Central memory CD8-positive, alpha-beta T cell (primary cell): ENCODE results near the gene SLC46A3.

Experiments used
- ATAC-seq: fragments of 150-1000 bp; cut with Tn5 transposase; replicated peaks from 2 replicates; pipeline ENCODE4 v1.10.0; 2022; ENCODE audit warnings: mild to moderate bottlenecking, moderate FRiP score, moderate number of reproducible peaks; ENCODE audit not compliant: poor library complexity, severe bottlenecking; ENCODE audit errors: extremely low read depth
- DNase-seq, 2 donors: peaks; one replicate each; pipeline ENCODE4 v3.0.0; 2021; ENCODE audit warnings: low spot score in 2 of 2
- H3K27ac Mint-ChIP-seq: one replicate; pipeline ENCODE4 v1.8.0; 2022; ENCODE audit warnings: low read depth, mild to moderate bottlenecking, moderate library complexity, mixed read lengths
- H3K27me3 Mint-ChIP-seq: one replicate; pipeline ENCODE4 v1.8.0; 2022; ENCODE audit warnings: mixed read lengths
- H3K36me3 Mint-ChIP-seq: one replicate; pipeline ENCODE4 v1.8.0; 2022; ENCODE audit warnings: mild to moderate bottlenecking, moderate library complexity, mixed read lengths; ENCODE audit not compliant: insufficient read depth
- H3K4me1 Mint-ChIP-seq: one replicate; pipeline ENCODE4 v1.8.0; 2022; ENCODE audit warnings: mixed read lengths
- H3K4me3 Mint-ChIP-seq: one replicate; pipeline ENCODE4 v1.8.0; 2022; ENCODE audit warnings: mild to moderate bottlenecking, moderate library complexity, mixed read lengths
- H3K9me3 Mint-ChIP-seq: one replicate; pipeline ENCODE4 v1.8.0; 2022; ENCODE audit warnings: mixed read lengths

The SLC46A3 gene

DNA sequence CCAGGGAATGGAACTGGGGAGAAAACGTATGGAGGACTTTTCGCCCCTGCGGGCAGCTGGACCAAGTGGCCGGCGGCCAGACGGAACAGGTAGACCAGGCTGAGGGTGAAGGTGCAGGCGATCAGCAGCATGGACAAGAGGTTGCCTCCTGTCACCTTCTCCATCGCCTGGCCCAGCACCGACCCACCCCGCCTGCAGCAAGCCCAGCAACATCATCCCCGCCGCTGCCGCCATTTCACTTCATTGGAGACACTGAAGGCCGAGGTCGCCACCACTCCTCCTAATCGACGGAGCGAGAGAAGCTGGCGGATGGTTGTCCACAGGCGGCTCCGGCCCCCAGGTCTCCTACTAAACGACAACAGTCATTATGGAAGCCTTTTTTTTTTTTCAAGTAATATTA, 5.0 kb upstream of the SLC46A3 start:
- no peak overlapping the region for H3K27ac Mint-ChIP-seq
- H3K9me3 Mint-ChIP-seq, result no peaks in the 10 kb centered on the region
- peaks cover 9% of the 10 kb centered on the region for H3K4me1 Mint-ChIP-seq

DNA sequence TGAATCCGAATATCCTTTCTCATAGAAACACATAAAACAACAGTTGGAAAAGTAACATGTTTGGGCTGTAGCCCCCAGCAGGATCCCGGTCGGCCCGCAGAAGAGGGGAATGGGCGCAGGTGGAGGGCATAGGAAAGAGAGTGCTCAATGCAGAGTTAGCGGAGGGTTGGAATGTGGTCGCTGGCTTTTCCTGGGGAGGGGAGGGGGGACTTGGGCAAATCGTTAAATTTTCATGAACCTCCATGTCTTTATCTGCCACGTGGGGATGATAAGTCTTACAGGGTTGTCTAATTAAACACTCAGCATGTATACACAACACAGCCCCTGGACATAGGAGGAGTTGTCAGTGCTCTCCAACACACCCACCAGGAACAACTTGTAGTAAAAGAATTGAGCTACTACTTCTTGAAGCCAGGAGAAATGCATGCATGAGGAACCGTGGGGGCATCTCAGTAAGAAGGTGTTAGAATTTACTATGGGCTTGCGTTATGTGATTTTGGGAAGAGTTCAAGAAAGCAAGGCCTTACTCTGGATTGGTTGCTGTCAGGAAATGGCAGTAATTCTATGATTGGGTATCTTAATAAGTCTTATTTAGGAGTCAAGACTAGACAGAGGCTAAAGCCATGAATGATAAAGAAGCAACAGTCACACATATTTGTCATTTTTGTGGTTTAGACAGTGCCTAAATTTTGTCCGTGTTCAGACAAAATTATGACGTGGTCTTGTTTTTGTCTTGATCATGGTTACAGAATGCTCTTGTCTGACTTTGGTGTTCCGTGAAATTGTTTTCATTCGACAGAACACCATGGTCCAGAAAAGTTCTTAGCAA, 671 bp upstream of the SLC46A3 start:
- H3K4me3 Mint-ChIP-seq, result peak overlapping the region; percentile 93
- no peak for ATAC-seq
- H3K27ac Mint-ChIP-seq, result peak overlapping the region; percentile 96
- peaks cover 14% of the 10 kb centered on the region for H3K36me3 Mint-ChIP-seq
- no peak for DNase-seq
- no peaks in the 10 kb centered on the region for H3K9me3 Mint-ChIP-seq
- H3K4me1 Mint-ChIP-seq, result peaks cover 37% of the 10 kb centered on the region
- H3K27me3 Mint-ChIP-seq, result peaks cover under 1% of the 10 kb centered on the region

More for the DNA sequence above, 5.0 kb upstream of the SLC46A3 start:
- no peak overlapping the region for H3K4me3 Mint-ChIP-seq
- H3K36me3 Mint-ChIP-seq, result peaks cover 5% of the 10 kb centered on the region
- DNase-seq (no peak), ATAC-seq (no peak)
- peaks cover 31% of the 10 kb centered on the region for H3K27me3 Mint-ChIP-seq

DNA sequence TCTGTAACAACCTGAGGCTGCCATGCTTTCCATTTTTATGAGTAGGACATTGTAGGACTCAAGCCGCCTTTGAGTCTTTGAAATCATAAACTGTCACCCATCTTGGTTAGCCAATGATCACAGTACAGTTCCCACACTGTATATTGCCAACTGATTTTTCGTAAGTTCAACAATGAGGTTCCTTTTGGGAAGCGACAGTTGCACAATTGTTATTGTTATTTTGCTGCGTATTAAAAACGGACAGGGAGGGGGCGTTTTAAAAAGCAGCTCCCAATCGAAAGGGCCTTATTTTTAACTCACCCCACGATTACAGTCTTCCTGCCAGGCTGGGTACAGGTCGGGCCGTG, 601 bp downstream of the SLC46A3 start:
- Mint-ChIP-seq H3K4me3 (peak overlapping the region; percentile 93), H3K27ac (peak overlapping the region; percentile 96), H3K4me1 (peaks cover 41% of the 10 kb centered on the region), H3K9me3 (no peaks in the 10 kb centered on the region), H3K27me3 (no peaks in the 10 kb centered on the region), H3K36me3 (peaks cover 16% of the 10 kb centered on the region)
- ATAC-seq, result peak; percentile 43
- DNase-seq, result no peak

DNA sequence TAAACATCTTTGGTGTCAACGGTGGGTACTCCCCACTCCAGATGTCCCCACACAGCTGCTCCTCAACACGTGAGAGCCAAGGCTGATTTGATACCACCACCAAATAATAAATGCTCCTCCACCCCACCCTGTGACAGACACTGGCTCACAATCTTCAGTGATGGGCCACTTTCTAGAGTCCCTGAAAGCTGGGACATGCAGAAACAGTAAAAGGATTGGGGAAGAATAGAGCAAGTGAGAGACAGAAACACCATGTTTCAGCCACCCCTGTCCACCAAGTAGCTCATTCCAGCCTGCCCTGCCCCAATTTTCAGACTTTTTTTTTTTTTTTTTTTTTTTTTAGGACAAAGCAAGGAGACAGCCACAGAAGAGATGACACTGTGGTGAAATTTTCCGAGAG, 1.6 kb downstream of the SLC46A3 start:
- Mint-ChIP-seq H3K27me3 (no peaks in the 10 kb centered on the region), H3K4me3 (peak overlapping the region; percentile 93), H3K36me3 (peaks cover 16% of the 10 kb centered on the region), H3K27ac (peak overlapping the region; percentile 96), H3K4me1 (peaks cover 44% of the 10 kb centered on the region), H3K9me3 (no peaks in the 10 kb centered on the region)
- DNase-seq (no peak), ATAC-seq (no peak)

DNA sequence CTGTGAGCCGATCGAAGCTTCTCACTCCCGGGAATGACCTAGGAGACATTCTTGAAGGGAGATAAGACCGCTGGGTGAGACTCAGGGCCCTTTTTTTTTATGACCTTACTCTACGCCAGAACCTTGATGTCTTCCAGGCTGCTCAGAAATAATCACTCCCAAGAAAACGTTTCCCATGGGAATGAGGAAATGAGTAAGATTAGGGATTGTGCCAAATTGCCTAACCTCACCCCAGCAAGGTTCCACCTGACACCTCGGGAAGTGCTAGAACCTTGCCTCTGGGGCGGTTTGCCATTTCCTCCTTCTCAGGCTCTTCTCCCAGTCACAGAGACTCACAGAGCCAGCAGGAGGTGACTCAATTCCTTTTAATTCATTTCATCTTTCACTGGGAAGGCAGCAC, 2.3 kb downstream of the SLC46A3 start:
- no peaks in the 10 kb centered on the region for H3K27me3 Mint-ChIP-seq
- H3K4me3 Mint-ChIP-seq, result peak overlapping the region; percentile 93
- DNase-seq (no peak), ATAC-seq (no peak)
- peak overlapping the region; percentile 96 for H3K27ac Mint-ChIP-seq
- H3K4me1 Mint-ChIP-seq, result peaks cover 44% of the 10 kb centered on the region
- peaks cover 16% of the 10 kb centered on the region for H3K36me3 Mint-ChIP-seq
- no peaks in the 10 kb centered on the region for H3K9me3 Mint-ChIP-seq

DNA sequence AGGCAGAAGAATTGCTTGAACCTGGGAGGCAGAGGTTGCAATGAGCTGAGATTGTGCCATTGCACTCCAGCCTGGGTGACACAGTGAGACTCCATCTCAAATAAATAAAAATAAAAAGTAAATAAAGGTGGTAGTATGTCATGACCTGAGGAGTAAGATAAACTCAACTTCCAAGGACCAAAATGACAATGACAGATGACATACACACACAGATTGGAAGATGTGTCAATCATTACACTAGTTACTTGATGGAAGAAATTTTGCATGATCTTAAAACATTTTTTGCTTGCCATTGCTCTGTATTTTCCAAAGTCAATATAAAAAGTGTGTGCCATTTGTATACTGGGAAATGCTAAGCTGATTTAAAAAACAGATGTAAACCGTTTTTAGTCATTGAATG, 4.1 kb downstream of the SLC46A3 start:
- no peaks in the 10 kb centered on the region for H3K9me3 Mint-ChIP-seq
- DNase-seq, result no peak
- H3K27ac Mint-ChIP-seq, result no peak overlapping the region
- no peak for ATAC-seq
- H3K4me1 Mint-ChIP-seq, result peaks cover 43% of the 10 kb centered on the region
- peaks cover 22% of the 10 kb centered on the region for H3K36me3 Mint-ChIP-seq
- H3K27me3 Mint-ChIP-seq, result no peaks in the 10 kb centered on the region
- no peak overlapping the region for H3K4me3 Mint-ChIP-seq

DNA sequence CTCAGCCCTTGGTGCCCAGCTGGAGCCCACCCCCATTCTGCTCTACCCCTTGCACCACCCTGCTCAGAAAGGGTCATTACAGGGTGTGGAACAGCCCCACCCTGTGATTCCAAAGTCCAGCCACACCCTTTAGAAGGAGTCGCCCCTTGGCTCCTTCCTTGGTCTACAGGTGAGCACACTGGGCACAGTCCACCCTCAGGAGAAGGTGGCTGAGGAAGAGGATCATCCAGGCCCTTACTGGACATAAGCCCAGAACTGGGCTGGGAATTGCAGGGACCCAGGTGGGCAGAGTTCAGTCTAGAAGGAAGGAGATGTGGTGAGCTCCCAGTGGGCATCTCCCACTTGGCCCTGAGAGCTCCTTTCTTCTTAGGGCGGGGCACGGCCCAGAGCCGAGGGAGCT, 8.6 kb downstream of the SLC46A3 start:
- H3K27me3 Mint-ChIP-seq, result no peaks in the 10 kb centered on the region
- no peaks in the 10 kb centered on the region for H3K9me3 Mint-ChIP-seq
- no peak for DNase-seq
- H3K36me3 Mint-ChIP-seq, result peaks cover 10% of the 10 kb centered on the region
- H3K4me3 Mint-ChIP-seq, result no peak overlapping the region
- no peak for ATAC-seq
- no peak overlapping the region for H3K27ac Mint-ChIP-seq
- H3K4me1 Mint-ChIP-seq, result peaks cover 15% of the 10 kb centered on the region

DNA sequence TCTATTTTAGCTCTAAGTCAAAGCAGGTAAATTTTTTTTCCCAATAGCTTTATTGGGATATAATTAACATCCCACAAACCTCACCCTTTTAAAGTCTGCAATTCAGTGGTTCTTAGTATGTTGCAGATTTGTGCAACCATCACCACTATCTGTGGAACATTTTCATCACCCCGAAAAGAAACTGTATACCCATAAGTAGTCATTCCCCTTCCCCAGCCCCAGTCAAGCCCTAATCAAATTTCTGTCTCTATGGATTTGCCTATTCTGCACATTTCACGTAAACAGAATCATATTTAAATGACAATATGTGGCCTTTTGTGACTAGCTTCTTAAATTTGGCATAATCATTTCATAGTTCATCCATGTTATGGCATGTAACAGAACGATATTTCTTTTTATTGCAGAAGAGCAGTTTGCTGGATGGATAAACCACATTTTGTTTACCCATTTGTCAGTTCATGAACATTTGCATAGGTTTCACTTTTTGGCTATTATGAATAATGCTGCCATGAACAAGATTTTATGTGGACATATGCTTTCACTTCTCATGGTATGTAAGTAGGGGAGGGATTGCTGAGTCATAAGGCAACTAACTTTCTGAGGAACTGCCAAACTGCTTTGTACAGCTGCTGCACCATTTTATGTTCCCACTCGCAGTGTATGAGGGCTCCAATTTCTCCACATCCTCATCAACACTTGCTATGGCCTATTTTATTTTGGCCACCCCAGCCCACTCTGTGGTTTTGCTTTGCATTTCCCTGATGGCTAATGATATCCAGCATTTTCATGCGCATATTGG, 10.9 kb downstream of the SLC46A3 start:
- H3K27ac Mint-ChIP-seq, result no peak overlapping the region
- no peak for DNase-seq
- H3K4me3 Mint-ChIP-seq, result no peak overlapping the region

DNA sequence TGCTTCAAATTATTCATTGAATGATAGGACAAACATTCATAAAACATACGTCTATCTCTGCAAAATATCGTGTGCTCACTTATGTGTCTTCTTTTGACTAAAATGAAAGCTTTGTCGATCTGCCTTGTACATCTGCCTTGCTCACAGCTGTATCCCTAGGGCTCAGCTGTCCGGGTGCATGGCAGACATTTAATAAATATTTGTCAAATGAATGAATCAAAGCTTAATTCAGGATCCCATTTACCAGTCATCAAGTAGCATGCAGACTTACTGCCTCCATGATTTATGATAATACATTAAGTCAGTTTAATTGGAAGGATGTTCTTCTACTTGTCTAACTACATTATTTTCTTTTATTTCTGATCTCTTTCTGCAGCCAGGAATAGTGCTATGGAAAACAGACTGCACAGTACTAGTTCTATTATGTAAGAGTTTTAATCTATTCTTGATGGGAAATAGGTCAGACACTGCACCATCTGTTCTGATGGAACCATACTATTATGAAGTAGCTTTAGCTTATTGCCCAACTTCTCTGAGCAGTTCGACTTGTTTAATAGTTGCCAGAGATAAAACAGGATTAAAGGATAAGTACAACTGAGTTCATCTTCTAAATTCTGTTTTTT, 13.2 kb downstream of the SLC46A3 start:
- H3K27me3 Mint-ChIP-seq, result no peaks in the 10 kb centered on the region
- H3K36me3 Mint-ChIP-seq, result peaks cover 16% of the 10 kb centered on the region
- peaks cover 4% of the 10 kb centered on the region for H3K4me1 Mint-ChIP-seq
- H3K9me3 Mint-ChIP-seq, result no peaks in the 10 kb centered on the region
- no peak overlapping the region for H3K27ac Mint-ChIP-seq
- ATAC-seq (no peak), DNase-seq (no peak)
- H3K4me3 Mint-ChIP-seq, result no peak overlapping the region

More for the DNA sequence above, 10.9 kb downstream of the SLC46A3 start:
- peaks cover 4% of the 10 kb centered on the region for H3K4me1 Mint-ChIP-seq
- ATAC-seq, result no peak
- no peaks in the 10 kb centered on the region for H3K27me3 Mint-ChIP-seq
- no peaks in the 10 kb centered on the region for H3K9me3 Mint-ChIP-seq
- H3K36me3 Mint-ChIP-seq, result peaks cover 9% of the 10 kb centered on the region

DNA sequence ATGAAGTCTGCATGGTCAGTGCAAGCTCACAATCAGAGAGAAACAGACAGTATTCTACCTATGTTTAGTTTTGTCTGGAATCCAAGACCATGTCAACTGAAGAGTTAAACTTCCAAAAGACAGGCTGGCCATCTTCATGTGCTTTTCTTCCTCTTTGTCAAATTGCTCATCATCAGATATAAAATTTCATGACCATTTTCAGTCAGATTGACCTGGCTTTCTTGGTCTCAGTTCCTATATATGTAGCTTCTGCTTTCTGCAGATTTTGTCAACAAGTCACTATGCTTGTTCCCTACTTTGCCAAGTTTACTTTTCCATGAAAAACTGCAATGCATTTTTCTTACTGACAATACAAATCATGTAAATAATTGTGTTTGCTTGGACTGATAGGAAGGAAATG, 13.9 kb downstream of the SLC46A3 start:
- ATAC-seq, result no peak
- peaks cover 15% of the 10 kb centered on the region for H3K36me3 Mint-ChIP-seq
- DNase-seq, result no peak

DNA sequence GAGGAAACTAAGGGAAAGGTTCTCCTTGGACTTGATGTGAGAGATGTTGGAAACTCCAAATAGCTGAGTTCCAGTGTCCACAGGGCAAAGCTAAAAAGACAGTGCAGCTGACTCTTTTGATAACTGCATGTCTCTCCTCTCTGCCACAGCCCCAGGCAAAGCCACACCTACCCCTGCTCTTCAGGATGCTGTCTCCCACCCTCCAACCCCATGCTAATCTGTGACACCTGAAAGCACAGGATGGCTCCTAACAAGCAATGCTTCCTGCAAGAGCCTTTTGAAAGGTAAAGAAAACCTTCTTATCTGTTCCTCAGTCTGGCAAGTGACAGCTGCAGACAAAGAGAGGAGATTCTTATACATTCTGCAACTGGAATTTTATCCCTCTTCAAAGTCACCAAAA, 14.5 kb downstream of the SLC46A3 start:
- DNase-seq (no peak), ATAC-seq (no peak)
- Mint-ChIP-seq H3K4me1 (peaks cover 4% of the 10 kb centered on the region), H3K9me3 (no peaks in the 10 kb centered on the region), H3K36me3 (peaks cover 17% of the 10 kb centered on the region), H3K27me3 (no peaks in the 10 kb centered on the region), H3K4me3 (no peak overlapping the region), H3K27ac (no peak overlapping the region)

More for the DNA sequence above, 13.9 kb downstream of the SLC46A3 start:
- no peaks in the 10 kb centered on the region for H3K9me3 Mint-ChIP-seq
- H3K4me3 Mint-ChIP-seq, result no peak overlapping the region
- H3K4me1 Mint-ChIP-seq, result peaks cover 4% of the 10 kb centered on the region
- H3K27me3 Mint-ChIP-seq, result no peaks in the 10 kb centered on the region
- H3K27ac Mint-ChIP-seq, result no peak overlapping the region

DNA sequence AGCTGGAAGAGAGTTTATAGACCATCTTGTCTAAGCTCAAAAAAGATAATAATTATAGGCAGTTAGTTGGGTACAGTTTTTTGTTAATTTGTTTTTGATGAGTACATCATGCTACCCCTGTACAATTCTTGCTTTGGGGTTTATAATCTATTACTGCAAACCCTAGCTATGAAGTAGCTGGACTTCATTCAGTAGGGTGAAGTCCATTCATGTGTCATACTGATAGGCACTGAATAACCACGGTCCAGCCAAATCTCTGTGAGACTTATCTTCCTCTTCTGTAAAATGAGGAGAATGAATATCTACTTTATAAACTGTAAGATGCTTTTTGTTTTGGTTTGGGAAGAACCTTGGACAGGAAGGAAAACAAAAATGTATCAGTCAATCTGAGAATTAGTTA, 19.5 kb downstream of the SLC46A3 start:
- H3K27ac Mint-ChIP-seq, result no peak overlapping the region
- H3K9me3 Mint-ChIP-seq, result no peaks in the 10 kb centered on the region
- DNase-seq (no peak), ATAC-seq (no peak)
- H3K4me3 Mint-ChIP-seq, result no peak overlapping the region
- no peaks in the 10 kb centered on the region for H3K4me1 Mint-ChIP-seq
- peaks cover 26% of the 10 kb centered on the region for H3K36me3 Mint-ChIP-seq
- no peaks in the 10 kb centered on the region for H3K27me3 Mint-ChIP-seq
